H9 (cell line): ENCODE data around the gene UNK. TPM values are rescaled to one million over a fixed set of nuclear protein-coding genes. Genes with fewer than 3 reads are reported as not detected.

Experiments used
- DNase-seq: peaks from one replicate; pipeline ENCODE4 v3.0.0-alpha.2; 2017
- H2AFZ ChIP-seq: one replicate; pipeline ENCODE4 v1.6.1; 2013; ENCODE audit warnings: mild to moderate bottlenecking, low read length, control low read depth, moderate library complexity
- H2AK5ac ChIP-seq: 2 replicates; pipeline ENCODE4 v1.6.1; 2013; ENCODE audit warnings: low read length, control low read depth, mixed read lengths; ENCODE audit not compliant: insufficient read length
- H2BK120ac ChIP-seq: one replicate; pipeline ENCODE4 v1.6.1; 2013; ENCODE audit warnings: low read depth, mild to moderate bottlenecking, low read length, control low read depth, inconsistent platforms; ENCODE audit not compliant: poor library complexity, severe bottlenecking
- H2BK12ac ChIP-seq: 2 replicates; pipeline ENCODE4 v1.6.1; 2013; ENCODE audit warnings: low read length, control low read depth, mixed read lengths, low read depth; ENCODE audit not compliant: insufficient read length
- H2BK15ac ChIP-seq: 2 replicates; pipeline ENCODE4 v1.6.1; 2013; ENCODE audit warnings: low read depth, low read length, control low read depth
- H2BK20ac ChIP-seq: one replicate; pipeline ENCODE4 v1.6.1; 2013; ENCODE audit warnings: low read depth, mild to moderate bottlenecking, low read length, control low read depth, inconsistent platforms; ENCODE audit not compliant: poor library complexity, severe bottlenecking
- H2BK5ac ChIP-seq: 2 replicates; pipeline ENCODE4 v1.6.1; 2013; ENCODE audit warnings: low read length, control low read depth, mixed read lengths; ENCODE audit not compliant: insufficient read length
- H3K14ac ChIP-seq: 2 replicates; pipeline ENCODE4 v1.6.1; 2013; ENCODE audit warnings: low read length, control low read depth; ENCODE audit not compliant: insufficient read depth
- H3K18ac ChIP-seq: 2 replicates; pipeline ENCODE4 v1.6.1; 2013; ENCODE audit warnings: low read depth, mild to moderate bottlenecking, mixed read lengths, low read length, control low read depth; ENCODE audit not compliant: insufficient read length
- H3K23ac ChIP-seq: 2 replicates; pipeline ENCODE4 v1.6.1; 2013; ENCODE audit warnings: low read length, control low read depth, mixed read lengths, low read depth; ENCODE audit not compliant: insufficient read length
- H3K23me2 ChIP-seq: 2 replicates; pipeline ENCODE4 v1.6.1; 2013; ENCODE audit warnings: low read depth, mild to moderate bottlenecking, mixed read lengths, low read length, control low read depth; ENCODE audit not compliant: insufficient read length, poor library complexity, severe bottlenecking
- H3K27ac ChIP-seq: 2 replicates; pipeline ENCODE4 v1.5.1; 2013; ENCODE audit warnings: low read length, control low read depth, mixed read lengths, low read depth; ENCODE audit not compliant: insufficient read length
- H3K27me3 ChIP-seq: 2 replicates; pipeline ENCODE4 v1.6.1; 2013; ENCODE audit warnings: low read length, control low read depth, inconsistent platforms; ENCODE audit not compliant: insufficient read depth
- H3K4ac ChIP-seq: 2 replicates; pipeline ENCODE4 v1.6.1; 2013; ENCODE audit warnings: low read depth, mild to moderate bottlenecking, control low read depth, inconsistent platforms, low read length, moderate library complexity
- H3K4me1 ChIP-seq: 2 replicates; pipeline ENCODE4 v1.6.1; 2013; ENCODE audit warnings: low read length, control low read depth, inconsistent platforms; ENCODE audit not compliant: insufficient read depth
- H3K4me2 ChIP-seq: 2 replicates; pipeline ENCODE4 v1.6.1; 2013; ENCODE audit warnings: low read length, control low read depth, mixed read lengths; ENCODE audit not compliant: insufficient read length, insufficient read depth
- H3K56ac ChIP-seq: 2 replicates; pipeline ENCODE4 v1.6.1; 2013; ENCODE audit warnings: low read depth, mild to moderate bottlenecking, mixed read lengths, low read length, control low read depth; ENCODE audit not compliant: insufficient read length
- H3K79me1 ChIP-seq: 2 replicates; pipeline ENCODE4 v1.6.1; 2013; ENCODE audit warnings: low read depth, mild to moderate bottlenecking, moderate library complexity, low read length, control low read depth, inconsistent platforms; ENCODE audit not compliant: insufficient read depth, poor library complexity, severe bottlenecking
- H3K79me2 ChIP-seq: 2 replicates; pipeline ENCODE4 v1.6.1; 2013; ENCODE audit warnings: low read length, control low read depth, inconsistent platforms; ENCODE audit not compliant: insufficient read depth
- H3K9ac ChIP-seq: 2 replicates; pipeline ENCODE4 v1.6.1; 2013; ENCODE audit warnings: low read length, control low read depth, mixed read lengths; ENCODE audit not compliant: insufficient read length; ENCODE audit errors: extremely low read depth
- H3K9me3 ChIP-seq: one replicate; pipeline ENCODE4 v1.6.1; 2013; ENCODE audit warnings: low read depth, low read length, inconsistent platforms; ENCODE audit not compliant: control insufficient read depth
- H3T11ph ChIP-seq: one replicate; pipeline ENCODE4 v1.6.1; 2013; ENCODE audit warnings: mild to moderate bottlenecking, low read length, control low read depth, inconsistent platforms
- H4K20me1 ChIP-seq: one replicate; pipeline ENCODE4 v1.6.1; 2013; ENCODE audit not compliant: control insufficient read depth, insufficient read length, insufficient read depth
- H4K5ac ChIP-seq: 2 replicates; pipeline ENCODE4 v1.6.1; 2013; ENCODE audit warnings: low read depth, mild to moderate bottlenecking, mixed read lengths, low read length, control low read depth; ENCODE audit not compliant: insufficient read length
- H4K8ac ChIP-seq: replicated peaks from 2 replicates; pipeline ENCODE4 v1.6.1; 2013; ENCODE audit warnings: low read length, control low read depth, mixed read lengths, low read depth; ENCODE audit not compliant: insufficient read length
- H4K91ac ChIP-seq: 2 replicates; pipeline ENCODE4 v1.6.1; 2013; ENCODE audit warnings: low read depth, mild to moderate bottlenecking, moderate library complexity, mixed read lengths, low read length, control low read depth; ENCODE audit not compliant: insufficient read length
- H3K27ac Mint-ChIP-seq, 3 experiments: 2 replicates in 2 of 3; 3 replicates in 1 of 3; pipeline ENCODE4 v1.8.0; 2020 to 2021; ENCODE audit warnings: mixed read lengths in 3 of 3, mild to moderate bottlenecking in 1 of 3, moderate library complexity in 1 of 3
- H3K27me3 Mint-ChIP-seq: 2 replicates; pipeline ENCODE4 v1.8.0; 2021; ENCODE audit warnings: low read depth, mild to moderate bottlenecking, moderate library complexity, mixed read lengths
- H3K36me3 Mint-ChIP-seq, 3 experiments: 2 replicates in 2 of 3; 3 replicates in 1 of 3; pipeline ENCODE4 v1.8.0; 2020 to 2021; ENCODE audit warnings: low read depth in 3 of 3, mixed read lengths in 3 of 3; ENCODE audit not compliant: insufficient read depth in 1 of 3
- H3K4me1 Mint-ChIP-seq, 2 experiments: 2 replicates each; pipeline ENCODE4 v1.8.0; 2020; ENCODE audit warnings: mixed read lengths in 2 of 2
- H3K4me3 Mint-ChIP-seq, 2 experiments: 2 replicates in 1 of 2; 3 replicates in 1 of 2; pipeline ENCODE4 v1.8.0; 2020 to 2021; ENCODE audit warnings: mild to moderate bottlenecking in 2 of 2, mixed read lengths in 2 of 2, moderate library complexity in 1 of 2
- H3K9me3 Mint-ChIP-seq, 2 experiments: 2 replicates in 1 of 2; 3 replicates in 1 of 2; pipeline ENCODE4 v1.8.0; 2020; ENCODE audit warnings: mild to moderate bottlenecking in 2 of 2, mixed read lengths in 2 of 2, moderate library complexity in 1 of 2
- WGBS: extraction: QIAGEN DNeasy Blood & Tissue Kit; methylation state at CpG from one replicate; pipeline ENCODE4 v1.1.7; 2013; ENCODE audit warnings: missing lambda C conversion rate, low lambda C conversion rate, mixed read lengths; ENCODE audit not compliant: insufficient read length; ENCODE audit errors: extremely low coverage; 5-methylcytosine and 5-hydroxymethylcytosine counted together
- total RNA-seq: library from RNA; stranded (reverse); gene quantifications from 2 replicates; pipeline ENCODE4 v1.2.1, GENCODE V29; 2021
- TF ChIP-seq, protein P1 (sequence below): fragments of 200-600 bp; sonication (generic); conservative IDR thresholded peaks from 3 replicates; pipeline ENCODE4 v1.8.0; 2021; ENCODE audit warnings: antibody characterized with exemption, mild to moderate bottlenecking

UNK gene
- total RNA-seq, 1 experiment from 2014 or later: 36.4 TPM

DNA sequence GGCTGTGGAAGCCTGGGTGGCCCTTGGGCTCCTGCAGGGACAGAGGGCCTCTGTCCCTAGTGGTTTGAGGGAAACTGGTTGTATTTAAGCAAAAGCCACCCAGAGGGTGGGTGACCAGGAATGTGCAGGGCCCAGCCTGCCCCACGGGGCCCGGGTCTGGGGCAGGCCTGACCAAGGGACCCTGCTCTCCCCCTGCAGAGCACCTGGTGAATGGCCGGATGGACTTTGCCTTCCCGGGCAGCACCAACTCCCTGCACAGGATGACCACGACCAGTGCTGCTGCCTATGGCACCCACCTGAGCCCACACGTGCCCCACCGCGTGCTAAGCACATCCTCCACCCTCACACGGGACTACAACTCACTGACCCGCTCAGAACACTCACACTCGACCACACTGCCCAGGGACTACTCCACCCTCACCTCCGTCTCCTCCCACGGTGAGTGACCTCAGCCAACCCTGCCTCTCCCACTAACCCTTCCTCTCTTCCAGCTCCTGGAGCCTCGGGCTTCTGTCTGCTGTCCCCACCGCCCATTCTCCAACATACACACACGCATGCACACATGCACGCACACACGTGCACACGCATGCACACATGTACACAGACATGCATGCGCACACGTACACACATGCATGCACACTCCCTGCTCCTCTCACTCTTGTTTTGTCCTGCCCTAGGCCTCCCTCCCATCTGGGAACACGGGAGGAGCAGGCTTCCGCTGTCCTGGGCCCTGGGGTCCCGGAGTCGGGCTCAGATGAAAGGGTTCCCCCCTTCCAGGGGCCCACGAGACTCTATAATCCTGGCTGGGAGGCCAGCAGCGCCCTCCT, 30.0 kb upstream of the UNK start:
- H3K9me3 Mint-ChIP-seq: no peaks in the 10 kb centered on the region; a peak in 1 of 5 replicates
- H3K4me2 ChIP-seq: no peak overlapping the region
- peaks cover 3% of the 10 kb centered on the region for H3K23me2 ChIP-seq
- H3K27ac ChIP-seq: no peak overlapping the region
- H2BK120ac ChIP-seq: no peak overlapping the region
- WGBS: no CpG with 5 or more reads among the region's 27 CpGs
- H4K8ac ChIP-seq: peak overlapping the region; percentile 71
- H3K18ac ChIP-seq: no peak overlapping the region
- H3K9ac ChIP-seq: no peak overlapping the region
- peak overlapping the region in 1 of 2 experiments; percentile 16; a peak in 3 of 5 replicates for H3K4me3 Mint-ChIP-seq
- no peaks in the 10 kb centered on the region for H3K9me3 ChIP-seq
- H3K27ac Mint-ChIP-seq: peak overlapping the region in 1 of 3 experiments; percentile 49; a peak in 1 of 7 replicates
- peaks cover 12% of the 10 kb centered on the region for H3K27me3 Mint-ChIP-seq
- no peak overlapping the region for H3K4ac ChIP-seq
- H2BK12ac ChIP-seq: no peak overlapping the region
- no peak overlapping the region for H4K91ac ChIP-seq
- peaks cover 0 to 2% (median 0%) of the 10 kb centered on the region in 3 experiments; a peak in 1 of 7 replicates for H3K36me3 Mint-ChIP-seq
- no peak overlapping the region for H4K5ac ChIP-seq
- peaks cover 12 to 19% of the 10 kb centered on the region in 2 experiments for H3K4me1 Mint-ChIP-seq
- H3K23ac ChIP-seq: no peak overlapping the region
- H2AFZ ChIP-seq: no peak overlapping the region
- H3K14ac ChIP-seq: no peak overlapping the region
- no peak overlapping the region for H2BK20ac ChIP-seq
- H3T11ph ChIP-seq: no peak overlapping the region
- no peak overlapping the region for H2BK15ac ChIP-seq
- no peaks in the 10 kb centered on the region for H3K27me3 ChIP-seq
- no peaks in the 10 kb centered on the region for H4K20me1 ChIP-seq
- H3K56ac ChIP-seq: no peak overlapping the region
- H3K4me1 ChIP-seq: no peaks in the 10 kb centered on the region; the same call in 1 of the 2 replicates
- H3K79me1 ChIP-seq: no peaks in the 10 kb centered on the region
- no peaks in the 10 kb centered on the region for H3K79me2 ChIP-seq
- no peak overlapping the region for H2AK5ac ChIP-seq
- no peak for DNase-seq
- TF ChIP-seq, protein P1, sequence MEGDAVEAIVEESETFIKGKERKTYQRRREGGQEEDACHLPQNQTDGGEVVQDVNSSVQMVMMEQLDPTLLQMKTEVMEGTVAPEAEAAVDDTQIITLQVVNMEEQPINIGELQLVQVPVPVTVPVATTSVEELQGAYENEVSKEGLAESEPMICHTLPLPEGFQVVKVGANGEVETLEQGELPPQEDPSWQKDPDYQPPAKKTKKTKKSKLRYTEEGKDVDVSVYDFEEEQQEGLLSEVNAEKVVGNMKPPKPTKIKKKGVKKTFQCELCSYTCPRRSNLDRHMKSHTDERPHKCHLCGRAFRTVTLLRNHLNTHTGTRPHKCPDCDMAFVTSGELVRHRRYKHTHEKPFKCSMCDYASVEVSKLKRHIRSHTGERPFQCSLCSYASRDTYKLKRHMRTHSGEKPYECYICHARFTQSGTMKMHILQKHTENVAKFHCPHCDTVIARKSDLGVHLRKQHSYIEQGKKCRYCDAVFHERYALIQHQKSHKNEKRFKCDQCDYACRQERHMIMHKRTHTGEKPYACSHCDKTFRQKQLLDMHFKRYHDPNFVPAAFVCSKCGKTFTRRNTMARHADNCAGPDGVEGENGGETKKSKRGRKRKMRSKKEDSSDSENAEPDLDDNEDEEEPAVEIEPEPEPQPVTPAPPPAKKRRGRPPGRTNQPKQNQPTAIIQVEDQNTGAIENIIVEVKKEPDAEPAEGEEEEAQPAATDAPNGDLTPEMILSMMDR: no peak
- H2BK5ac ChIP-seq: no peak overlapping the region
